Activated naive CD8-positive, alpha-beta T cell treated with anti-CD3 and anti-CD28 coated beads, Interleukin-2, amount 50 U/mL, for 16 hours (primary cell): ENCODE results near the gene ST3GAL3.

Experiments
- DNase-seq: peaks from one replicate; pipeline ENCODE4 v3.0.0-alpha.2; 2020; ENCODE audit warnings: low read depth, low spot score

The ST3GAL3 gene

DNA sequence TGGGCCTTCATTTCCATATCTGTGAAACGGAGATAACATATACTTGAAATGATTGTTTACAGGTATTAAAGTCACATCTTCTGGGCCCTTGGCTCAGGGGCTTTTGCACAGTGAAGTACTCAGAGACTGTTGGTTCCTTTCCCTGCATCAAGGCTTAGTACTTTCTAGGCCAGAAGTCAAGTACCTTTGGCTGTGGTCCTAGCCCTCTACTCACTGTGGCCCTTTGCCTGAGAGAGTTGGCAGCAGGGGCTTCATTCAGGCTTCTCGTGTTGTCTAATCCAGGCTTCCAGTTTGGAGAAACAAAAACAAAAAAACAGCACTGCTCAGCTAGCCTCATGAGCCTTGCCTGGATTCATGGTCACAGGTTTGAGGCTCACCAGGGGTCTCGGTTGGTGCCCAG lies 254.4 kb downstream of the ST3GAL3 start:
- no peak for DNase-seq

DNA sequence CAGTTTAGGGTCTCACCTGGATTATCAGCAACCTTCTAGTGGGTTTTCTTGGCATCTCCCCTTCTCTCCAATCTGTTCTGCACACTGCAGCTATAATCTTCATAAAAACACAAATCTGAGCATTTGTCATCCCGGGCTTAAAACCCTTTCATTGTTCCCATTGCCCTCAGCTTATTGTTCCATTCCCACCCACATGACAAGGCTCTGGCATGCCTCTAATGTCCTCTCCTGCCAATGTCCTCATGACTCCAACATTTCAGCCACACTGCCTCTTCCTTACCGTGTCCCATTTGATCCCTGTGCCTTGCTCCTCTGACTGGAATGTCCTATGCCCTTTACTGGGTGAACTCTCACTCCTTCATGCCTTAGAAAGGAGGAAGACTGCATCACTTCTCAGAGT lies 255.0 kb downstream of the ST3GAL3 start:
- no peak for DNase-seq

DNA sequence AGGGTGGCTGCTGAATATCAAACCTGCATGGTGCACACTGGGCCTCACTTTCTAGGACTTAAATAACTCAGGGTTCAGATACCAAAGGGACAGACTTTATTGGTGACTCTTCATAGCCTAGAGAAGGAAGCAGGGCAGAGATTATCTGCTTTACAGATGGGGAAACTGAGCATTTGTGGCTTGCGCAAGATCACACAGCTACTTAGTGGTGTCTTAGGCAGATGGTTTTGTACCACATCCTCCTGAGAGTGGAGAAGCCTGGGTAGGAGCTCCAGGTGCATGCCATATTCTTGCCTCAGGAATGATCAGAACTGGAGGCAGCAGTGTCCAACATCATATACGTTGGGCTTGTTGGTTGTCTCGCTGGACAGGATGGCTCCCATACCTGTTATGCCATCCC lies 255.7 kb downstream of the ST3GAL3 start:
- no peak for DNase-seq

DNA sequence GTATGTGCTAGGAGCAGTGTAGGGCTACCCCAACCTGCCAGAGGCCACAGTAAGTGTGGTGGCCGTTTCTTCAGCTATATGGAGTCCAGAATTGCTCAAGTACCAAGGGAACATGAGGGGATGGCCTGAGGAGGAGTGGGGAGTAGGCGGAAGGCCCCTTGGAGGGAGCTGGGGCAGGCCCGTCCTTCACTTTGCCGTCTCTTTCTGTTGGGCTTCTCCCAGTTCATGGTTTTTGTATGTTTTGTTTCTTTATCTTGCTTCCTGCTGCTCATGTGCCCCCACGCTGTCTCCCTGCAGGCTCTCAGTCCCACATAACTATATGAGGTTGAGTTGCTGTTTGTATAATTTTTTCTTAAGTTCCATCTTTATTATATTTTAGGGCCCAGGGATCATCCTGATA lies 256.6 kb downstream of the ST3GAL3 start:
- no peak for DNase-seq

DNA sequence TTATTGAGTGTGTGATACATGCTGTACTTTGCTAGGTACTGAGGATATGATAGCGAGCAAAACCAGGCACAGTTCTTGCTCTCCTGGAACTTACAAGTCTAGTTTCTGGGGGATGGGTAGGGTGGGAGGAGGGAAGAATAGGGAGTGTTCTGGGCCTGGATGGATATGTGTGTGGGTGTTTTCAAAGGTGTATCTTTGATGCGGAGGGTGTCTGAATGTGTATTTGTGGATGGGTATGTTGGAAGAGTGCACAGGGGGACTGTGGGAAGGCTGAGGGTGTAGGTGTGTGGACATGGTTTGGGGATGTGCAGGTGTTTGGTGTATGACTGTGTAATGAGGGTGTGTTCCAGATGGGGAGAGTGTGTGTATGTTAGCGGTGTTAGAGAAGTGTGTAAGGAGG lies 258.0 kb downstream of the ST3GAL3 start:
- DNase-seq: no peak

DNA sequence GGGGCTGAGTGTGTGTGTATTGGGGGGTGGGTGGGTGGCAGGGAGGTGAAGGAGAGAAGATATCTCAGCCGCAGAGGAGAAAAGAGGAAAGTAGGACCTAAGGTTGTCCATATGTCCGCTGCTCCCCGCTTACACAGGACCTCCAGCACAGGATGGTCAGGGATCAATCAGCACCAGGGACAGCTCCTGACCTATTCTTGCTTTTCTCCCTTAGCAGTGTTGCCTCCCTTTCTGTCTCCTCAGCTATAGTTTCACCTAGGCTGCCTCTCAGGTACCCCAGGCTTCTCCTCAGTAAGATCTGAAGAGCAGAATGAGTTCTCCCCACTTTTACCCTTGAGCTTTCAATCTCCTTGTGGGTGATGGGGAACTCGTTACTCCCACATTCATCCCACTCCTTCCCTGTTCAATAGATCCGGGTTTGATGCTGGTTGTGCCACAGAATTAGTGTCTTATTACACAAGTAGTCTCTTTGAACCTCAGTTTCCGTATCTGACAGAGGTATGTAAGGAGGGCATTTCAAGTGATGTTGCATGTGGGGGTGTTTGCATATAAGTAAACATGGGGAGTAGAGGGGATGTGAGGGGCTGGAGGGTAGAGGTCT lies 261.1 kb downstream of the ST3GAL3 start:
- DNase-seq: no peak

DNA sequence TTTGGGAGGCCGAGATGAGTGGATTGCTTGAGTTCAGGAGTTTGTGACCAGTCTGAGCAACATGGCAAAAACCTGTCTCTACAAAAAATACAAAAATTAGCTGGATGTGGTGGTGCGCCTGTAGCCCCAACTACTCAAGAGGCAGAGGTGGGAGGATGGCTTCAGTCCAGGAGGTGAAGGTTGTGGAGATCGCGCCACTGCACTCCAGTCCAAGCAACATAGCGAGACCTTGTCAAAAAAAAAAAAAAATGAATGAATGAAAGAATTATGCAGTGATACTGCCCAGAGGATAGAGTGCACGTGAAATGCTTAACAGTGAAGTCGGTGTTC lies 262.0 kb downstream of the ST3GAL3 start:
- no peak for DNase-seq

DNA sequence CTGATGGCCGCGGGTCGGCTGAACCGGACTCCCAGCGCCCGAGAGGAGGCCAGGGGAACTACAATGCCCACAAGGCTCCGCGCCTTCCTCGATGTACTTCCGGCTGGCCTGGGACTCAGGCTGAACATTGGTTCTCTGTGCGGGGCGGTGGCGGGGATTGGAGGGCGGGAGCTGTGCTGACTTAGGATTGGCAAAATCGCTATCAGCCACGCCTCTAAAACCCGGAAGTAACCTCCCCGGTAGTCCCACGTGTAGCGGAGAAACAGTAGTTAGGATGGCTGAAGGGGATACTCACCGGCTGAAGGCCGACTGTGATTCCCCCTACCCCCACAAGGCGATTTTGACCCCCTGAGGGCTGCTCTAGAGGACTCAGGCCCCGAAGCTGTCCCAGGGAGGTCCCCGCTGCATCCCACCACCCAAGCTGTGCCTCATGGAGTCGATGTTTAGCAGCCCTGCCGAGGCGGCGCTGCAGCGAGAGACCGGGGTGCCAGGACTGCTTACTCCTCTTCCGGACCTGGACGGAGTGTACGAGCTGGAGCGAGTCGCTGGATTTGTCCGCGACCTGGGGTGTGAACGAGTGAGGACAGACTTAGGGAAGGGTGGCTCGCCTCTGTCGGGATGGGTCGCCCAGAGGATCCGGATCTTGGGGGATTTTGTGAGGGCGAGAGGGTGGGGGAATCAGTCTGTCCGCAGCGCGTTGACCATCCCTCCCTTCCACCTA lies 262.6 kb downstream of the ST3GAL3 start, which contains the start of gene DPH2:
TSS of gene DPH2 (plus strand) at position 265 of the 721 bp plus-strand sequence. CDS start at position 431, 166 bp downstream.
- DNase-seq: peak; percentile 92

DNA sequence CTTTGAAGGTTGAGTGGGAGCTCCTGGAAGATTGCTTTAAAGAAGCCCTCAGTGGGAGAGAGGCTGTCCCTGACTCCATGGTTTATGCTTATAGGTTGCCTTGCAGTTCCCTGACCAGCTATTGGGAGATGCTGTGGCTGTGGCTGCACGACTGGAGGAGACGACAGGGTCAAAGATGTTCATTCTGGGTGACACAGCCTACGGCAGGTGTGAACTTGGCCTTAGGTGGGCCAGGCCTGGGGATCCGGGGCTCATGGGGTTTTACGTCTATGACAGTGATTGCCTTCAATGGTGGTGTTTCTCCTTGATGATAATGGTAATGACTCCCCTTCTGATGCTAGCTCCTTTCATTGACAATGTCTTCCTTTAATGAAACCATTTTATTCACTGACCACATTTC lies 263.2 kb downstream of the ST3GAL3 start:
- no peak for DNase-seq

DNA sequence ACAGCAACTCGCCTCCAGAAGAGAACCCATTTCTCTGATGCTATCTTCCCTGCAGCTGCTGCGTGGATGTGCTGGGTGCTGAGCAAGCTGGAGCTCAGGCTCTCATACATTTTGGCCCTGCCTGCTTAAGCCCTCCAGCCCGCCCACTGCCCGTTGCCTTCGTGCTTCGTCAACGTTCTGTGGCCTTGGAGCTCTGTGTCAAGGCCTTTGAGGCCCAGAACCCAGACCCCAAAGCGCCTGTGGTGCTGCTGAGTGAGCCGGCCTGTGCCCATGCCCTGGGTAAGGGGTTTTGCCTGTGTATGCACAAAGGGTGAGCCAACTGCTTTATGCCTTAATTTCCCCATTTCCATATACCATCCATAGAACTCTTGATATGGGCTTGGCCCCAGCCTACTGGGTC lies 263.6 kb downstream of the ST3GAL3 start:
- DNase-seq: no peak

DNA sequence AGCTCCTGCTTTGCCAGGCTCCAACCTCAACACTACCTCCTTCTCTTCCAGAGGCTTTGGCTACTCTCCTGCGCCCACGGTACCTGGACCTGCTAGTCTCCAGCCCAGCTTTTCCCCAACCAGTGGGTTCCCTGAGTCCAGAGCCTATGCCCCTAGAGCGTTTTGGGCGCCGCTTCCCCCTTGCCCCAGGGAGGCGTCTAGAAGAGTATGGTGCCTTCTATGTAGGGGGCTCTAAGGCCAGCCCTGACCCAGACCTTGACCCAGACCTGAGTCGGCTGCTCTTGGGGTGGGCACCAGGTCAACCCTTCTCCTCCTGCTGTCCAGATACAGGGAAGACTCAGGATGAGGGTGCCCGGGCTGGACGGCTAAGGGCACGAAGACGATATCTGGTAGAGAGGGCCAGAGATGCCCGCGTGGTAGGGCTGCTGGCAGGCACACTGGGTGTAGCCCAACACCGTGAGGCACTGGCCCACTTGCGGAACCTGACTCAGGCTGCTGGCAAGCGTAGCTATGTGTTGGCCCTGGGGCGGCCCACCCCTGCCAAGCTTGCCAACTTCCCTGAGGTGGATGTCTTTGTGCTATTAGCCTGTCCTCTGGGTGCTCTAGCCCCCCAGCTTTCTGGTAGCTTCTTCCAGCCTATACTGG lies 264.1 kb downstream of the ST3GAL3 start:
- DNase-seq: no peak

DNA sequence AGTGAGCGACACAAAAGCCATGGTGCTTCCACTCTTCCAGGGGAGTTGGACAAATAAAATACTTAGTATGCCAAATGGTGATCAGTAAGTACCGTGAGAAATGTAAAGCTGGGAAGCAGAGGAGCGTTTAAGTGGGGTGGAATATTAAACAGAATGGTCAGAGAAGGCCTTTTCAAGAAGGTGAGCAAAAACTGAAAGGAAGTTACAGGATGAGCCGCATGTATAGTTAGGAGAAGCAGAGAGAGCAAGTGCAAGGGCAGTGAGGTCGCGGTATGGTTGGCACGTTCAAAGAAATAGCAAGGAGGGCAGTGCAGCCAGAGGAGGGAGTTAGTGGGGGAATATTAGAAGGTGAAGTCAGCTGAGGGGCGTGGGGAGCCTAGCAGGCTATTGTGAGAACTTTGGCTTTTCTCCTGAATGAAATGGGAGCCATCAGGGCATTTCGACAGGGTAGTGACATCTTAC lies 266.7 kb downstream of the ST3GAL3 start:
- no peak for DNase-seq

DNA sequence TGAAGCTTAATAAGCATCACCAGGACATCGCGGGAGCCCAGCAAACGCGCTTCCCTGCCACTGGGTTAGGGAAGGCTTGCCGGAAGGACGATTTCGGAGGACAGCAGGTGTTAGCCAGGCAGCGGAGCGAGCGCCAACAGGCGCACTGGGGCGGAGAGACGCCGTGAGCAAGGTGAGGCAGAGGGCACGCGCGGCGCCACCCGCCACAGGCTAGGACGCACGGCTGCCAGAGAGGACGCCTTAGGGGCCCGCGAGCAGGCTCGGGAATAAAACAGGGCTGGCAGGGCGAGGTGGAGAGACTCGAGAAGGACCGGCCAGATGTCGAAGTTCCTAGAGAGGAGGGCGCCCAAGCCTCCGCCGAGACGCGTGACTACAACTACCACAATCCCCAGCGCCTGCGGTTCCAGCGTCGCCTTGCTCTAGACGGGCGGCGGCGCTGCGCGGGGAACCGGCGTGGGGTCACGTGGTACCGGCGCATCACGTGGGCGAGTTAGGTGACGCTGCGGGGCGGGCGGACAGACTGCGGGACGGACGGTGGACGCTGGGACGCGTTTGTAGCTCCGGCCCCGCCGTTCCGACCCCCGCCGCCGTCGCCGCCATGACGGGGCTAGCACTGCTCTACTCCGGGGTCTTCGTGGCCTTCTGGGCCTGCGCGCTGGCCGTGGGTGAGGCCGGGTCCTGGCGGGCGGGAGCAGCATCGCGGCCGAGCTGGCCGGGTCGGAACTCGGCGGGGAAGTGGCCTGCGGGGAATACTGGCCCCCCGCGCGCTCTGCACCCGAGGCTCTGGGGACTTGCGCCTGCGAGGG lies 267.3 kb downstream of the ST3GAL3 start, which contains the start of gene ATP6V0B:
TSS of gene ATP6V0B (plus strand) at position 518 of the 806 bp plus-strand sequence. CDS start at position 599, 81 bp downstream.
- peak; percentile 88 for DNase-seq

DNA sequence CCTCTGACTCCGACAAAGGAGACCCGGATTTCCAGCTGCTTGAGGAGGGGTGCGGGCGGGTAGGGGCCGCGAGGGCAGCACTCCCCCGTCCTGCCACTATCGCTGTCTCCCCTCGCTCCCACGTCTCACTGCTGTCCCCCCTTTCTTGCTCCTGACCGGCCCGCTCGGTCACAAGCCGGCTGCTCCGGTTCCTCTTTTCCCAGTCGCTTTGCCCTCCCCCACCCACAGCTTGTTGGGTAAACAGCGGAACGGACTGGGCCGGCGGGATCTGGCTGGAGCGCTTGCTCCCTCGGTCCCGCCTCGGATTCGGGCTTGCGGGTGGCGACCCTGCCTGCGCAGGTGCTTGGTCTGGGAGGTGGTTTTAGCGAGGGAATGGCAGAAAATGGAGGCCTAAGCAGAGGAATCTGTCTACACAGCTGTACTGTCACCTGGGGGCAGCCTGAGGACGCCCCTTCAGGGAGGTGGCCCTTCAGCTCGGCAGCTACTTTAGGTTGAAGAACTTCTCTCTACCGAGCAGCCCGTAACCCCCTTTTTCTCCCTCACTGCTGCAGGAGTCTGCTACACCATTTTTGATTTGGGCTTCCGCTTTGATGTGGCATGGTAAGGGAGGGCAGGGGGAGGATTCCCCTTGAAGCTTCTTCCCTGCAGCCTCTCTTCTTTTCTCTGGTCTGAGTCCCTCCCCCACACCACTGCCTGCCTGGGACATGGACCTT lies 268.1 kb downstream of the ST3GAL3 start:
- DNase-seq: no peak

DNA sequence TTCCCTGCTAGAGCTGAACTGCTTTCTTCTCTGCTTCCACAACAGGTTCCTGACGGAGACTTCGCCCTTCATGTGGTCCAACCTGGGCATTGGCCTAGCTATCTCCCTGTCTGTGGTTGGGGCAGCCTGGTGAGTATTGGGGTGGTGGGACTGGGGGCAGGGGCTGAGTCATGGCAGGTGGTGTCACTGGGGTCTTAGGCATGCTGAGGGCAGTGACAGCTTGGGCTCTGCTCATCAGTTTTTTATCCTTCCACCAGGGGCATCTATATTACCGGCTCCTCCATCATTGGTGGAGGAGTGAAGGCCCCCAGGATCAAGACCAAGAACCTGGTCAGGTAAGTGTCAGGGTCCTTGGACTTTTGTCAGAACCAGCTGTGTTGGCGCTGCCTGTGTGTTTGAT lies 268.7 kb downstream of the ST3GAL3 start:
- DNase-seq: no peak

DNA sequence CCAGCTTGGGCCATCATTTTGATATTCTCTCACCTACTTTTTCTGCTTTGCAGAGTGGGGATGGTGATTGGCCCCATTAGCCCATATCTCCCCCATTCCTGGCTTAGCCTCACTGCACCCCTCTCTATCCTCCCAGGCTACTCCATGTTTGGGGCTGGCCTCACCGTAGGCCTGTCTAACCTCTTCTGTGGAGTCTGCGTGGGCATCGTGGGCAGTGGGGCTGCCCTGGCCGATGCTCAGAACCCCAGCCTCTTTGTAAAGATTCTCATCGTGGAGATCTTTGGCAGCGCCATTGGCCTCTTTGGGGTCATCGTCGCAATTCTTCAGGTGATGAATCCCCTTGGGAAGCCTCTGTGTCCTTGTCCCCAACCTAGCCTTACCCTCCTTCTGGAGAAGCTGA lies 269.6 kb downstream of the ST3GAL3 start:
- no peak for DNase-seq

DNA sequence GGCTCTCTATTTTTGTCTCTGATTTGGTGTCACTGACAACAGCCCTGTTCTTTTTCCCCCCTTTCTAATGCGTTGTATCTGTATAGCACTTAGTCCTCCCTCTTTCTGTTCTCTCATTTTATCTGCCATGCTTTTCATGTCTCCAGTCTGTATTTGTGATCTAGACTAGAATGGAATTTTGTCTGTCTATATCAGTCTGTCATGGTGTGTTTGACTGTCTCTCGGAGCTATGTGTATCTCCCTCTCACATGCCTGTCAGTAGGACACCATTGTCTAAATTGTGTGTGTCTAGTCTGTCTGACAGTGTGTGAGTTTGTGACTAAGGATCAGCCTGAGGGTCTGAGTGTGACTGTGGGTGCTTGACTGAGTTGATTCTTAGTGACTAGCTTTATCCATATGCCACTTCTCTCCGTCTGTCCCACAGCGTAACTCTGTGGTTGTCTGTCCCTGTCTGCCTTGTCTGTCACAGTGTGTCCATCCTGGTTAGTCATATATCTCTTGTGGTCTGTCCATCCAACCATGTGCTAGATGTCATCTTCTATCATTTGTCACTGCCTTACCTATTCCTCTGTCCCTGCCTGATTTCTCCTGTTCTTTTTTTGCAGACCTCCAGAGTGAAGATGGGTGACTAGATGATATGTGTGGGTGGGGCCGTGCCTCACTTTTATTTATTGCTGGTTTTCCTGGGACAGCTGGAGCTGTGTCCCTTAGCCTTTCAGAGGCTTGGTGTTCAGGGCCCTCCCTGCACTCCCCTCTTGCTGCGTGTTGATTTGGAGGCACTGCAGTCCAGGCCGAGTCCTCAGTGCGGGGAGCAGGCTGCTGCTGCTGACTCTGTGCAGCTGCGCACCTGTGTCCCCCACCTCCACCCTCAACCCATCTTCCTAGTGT lies 270.3 kb downstream of the ST3GAL3 start:
- DNase-seq: no peak

DNA sequence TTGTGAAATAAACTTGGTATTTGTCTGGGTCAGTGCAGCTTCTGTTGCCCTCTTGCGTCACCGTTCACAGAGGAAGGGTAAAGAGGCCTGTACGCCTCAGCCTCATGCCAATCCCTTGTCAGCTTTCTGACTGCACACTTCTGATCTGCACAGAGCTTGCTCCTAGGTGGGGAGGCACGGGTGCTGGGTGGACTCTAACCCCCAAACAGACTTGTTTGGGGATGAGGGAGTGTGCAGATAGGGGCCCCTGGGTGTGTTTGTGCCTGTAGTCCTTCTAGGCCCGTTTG lies 270.9 kb downstream of the ST3GAL3 start:
- DNase-seq: no peak

DNA sequence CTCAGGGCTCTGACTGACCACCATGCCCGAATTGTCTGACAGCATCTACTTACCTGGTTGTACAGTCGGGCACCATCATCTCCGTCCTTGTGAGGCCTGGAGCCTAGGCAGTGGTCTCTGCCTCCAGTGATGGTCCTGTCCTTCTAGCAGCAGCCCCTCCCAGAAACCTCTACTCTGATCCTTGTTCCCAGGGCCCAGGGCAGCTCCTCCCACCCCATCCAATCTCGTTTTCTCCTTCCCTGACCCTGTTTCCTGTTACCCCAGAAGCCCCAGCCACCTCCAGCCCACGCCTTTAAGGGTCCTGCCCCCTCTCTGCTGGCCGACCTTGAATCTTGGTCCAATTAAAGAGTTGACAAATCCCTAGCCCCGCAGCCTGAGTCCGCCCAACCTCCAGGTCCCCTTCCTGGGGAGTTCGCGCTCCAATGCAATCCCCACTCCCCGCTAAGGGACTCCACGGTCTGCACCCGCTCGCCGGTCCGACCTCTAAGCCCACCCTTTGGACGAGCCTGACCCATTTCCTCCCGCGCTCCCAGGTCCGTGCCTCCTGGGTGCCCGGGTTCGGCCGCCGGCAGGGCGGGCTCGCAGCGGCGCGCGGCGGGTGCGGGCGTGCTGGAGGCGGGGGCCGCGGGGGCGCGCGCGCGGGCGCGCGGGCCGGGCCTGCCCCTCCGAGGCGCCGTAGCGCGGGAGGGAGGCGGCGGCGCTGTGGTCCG lies 271.4 kb downstream of the ST3GAL3 start, which contains the start of gene B4GALT2:
TSS of gene B4GALT2 (plus strand) at position 660 of the 710 bp plus-strand sequence. CDS start 1,951 bp downstream, outside the sequence.
- DNase-seq: no peak

DNA sequence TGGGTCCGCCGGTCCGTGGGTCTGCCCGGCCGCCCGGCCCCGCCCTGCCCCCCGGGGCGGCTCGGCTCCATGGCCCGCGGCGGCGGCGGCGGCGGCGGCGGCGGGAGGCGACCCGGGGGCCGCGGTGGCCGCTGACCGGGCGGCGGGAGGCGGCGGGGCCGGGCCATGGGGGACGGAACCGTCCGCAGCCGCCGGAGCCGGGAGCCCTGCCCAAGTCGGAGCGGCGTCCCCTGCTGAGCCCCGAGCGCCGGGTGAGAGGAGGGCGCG lies 271.9 kb downstream of the ST3GAL3 start:
- no peak for DNase-seq
